Stimulated activated CD4-positive, alpha-beta T cell treated with anti-CD3 and anti-CD28 coated beads, Interleukin-12 subunit alpha, Interleukin-12 subunit beta, amount 100 ng/mL, for 24 hours (primary cell): ENCODE measurements around the gene IQGAP1.
"Not testable (repeated sequence)": the region's sequence is repeated elsewhere in the genome, so short reads cannot be mapped to it uniquely, and the experiment has no call there.

Experiments
- DNase-seq, 2 experiments: peaks; one replicate each; pipeline ENCODE4 v3.0.0-alpha.2; 2020; ENCODE audit warnings: low read depth in 2 of 2

IQGAP1 gene

DNA sequence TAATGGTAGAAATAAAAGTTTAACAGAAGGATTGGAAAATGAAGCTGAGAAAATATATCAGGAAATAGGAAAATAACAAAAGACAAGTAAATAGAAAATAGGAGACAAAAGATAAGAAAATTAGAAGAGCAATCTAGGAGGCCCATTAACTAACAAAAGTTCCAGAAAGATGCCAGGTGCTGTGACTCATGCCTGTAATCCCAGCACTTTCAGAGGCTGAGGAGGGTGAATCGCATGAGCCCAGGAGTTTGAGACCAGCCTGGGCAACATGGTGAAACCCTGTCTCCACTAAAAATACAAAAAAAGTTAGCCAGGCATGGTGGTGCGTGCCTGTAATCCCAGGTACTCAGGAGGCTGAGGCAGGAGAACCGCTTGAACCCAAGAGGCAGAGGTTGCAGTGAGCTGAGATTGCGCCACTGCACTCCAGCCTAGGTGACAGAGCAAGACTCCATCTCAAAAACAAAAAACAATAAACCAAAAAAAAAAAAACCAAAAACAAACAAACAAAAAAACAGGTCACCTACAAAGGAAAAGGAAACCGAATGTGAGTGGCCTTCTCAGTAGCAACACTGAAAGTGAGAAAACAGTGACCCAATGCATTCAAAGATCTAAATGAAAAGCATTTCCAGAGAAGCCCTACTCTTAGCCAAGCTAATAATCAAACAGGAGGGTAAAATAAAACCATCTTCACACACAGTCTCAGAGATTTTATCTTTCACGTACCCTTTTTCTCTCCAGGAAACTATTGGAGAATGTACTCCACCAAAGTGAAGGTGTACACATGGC lies 136.2 kb downstream of the IQGAP1 start:
- not testable (repeated sequence) for DNase-seq

DNA sequence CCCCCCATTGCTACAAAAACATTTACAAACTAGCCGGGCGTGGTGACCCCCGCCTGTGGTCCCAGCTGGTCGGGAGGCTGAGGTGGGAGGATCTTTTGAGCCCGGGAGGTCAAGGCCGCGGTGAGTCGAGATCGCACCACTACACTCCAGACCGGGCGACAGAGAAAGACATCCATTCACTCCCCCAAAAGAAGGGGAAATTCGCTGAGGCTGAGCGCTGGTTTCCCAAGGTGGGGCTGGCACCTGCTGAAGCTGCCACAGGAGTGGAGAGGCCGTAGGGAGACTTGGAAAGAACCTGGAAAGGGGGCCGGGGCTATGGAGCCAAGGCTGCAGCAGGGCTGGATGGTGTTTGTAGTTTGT lies 140.9 kb downstream of the IQGAP1 start:
- no peak for DNase-seq

DNA sequence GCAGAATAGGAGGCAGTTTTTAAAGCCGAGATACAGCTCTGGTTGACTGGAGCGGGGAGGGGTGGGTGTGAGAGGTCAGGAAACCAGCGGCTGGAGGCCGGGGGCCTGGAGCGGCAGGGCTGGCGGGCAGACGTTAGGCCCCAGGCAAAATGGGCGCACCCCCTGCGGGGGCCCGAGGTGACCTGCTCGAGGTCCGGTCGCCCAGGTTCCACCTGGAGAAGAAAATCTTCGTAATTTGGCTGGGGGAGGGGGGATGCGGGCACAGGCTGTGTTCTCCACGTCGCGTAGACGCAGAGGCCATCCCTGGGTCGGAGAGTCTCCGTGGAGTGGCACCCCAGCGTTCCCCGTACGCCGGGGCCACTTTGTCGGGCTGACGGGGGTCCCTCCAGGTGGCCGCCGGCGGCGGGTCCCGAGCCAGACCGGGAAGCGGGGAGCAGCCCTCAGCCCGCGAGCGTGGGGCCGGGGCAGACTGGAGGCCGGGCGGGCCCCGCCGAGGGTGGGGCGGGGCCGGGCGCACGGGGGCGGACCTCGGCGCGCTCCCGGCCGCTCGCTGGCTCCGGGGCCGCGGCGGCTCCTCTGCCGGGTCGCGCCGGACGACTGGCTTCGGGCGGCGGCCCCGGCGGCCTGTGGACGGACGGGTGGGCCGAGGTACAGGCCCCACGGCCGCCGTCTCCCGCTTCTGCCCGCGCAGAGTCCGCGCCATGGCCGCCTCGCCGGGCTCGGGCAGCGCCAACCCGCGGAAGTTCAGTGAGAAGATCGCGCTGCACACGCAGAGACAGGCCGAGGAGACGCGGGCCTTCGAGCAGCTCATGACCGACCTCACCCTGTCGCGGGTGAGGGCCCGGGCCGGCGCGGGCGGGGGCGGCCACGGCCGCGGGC lies 141.6 kb downstream of the IQGAP1 start, which contains the start of gene CRTC3:
Gene CRTC3 (plus strand): TSS at position 553 of the 879 bp plus-strand sequence. CDS start 149 bp downstream, at position 702.
- DNase-seq = peak; percentile 25 to 30

DNA sequence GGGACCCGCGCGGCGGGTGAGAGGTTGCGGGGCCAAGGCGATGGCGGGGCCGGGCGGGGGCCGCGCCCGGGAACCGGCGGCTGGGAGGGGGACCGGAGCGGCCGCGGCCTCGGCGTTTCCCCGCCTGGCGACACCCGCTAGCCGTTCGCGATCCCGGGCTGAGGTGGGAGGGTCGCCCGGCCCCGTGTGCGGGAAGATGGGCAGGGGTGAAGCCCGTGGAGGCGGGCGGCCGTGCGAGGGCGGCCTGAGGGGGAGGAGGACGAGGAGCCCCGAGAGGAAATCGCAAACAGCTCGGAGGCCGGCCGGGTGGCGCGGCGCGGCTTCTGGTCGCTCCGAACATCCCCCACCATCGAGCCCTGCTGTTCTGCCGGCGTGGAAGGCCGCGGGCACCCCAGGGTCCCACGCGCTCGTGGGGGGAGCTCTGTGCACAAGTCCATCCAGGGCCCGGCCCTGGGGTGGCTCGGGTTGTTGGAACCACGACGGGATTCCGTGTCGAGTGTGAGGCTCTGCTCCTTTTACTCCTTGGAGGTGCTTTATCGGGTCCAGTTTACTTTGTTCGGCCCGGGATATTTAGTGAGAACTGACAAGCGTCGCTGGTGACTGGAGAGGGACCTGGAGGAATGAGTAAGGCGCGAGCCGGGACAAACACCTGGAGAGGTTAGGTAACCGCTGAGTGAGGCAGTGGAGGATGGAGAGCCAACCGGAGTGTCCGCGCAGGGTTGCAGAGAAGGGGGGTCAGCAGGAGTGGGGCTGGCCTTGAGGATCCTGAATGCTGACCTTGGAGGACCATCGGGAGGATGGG lies 142.4 kb downstream of the IQGAP1 start:
- DNase-seq = peak; percentile 5 to 42

DNA sequence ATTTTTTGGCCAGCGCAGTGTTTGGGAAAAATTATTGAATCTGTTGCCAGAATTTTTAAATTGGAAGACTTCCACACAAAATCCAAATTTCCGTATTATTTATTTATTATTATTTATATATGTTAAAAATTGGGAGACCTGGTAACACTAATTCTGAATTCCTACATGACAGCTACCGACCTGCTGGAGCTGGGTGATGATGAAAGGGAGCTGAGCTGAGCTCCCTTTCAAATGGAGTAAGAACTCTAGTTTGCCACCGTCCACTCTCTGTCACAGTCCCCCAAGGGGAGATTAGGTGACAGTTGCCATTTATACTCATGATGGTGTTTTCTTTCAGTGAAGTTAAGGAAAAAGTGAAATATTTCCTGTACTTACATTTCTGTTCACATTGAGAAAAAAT lies 143.1 kb downstream of the IQGAP1 start:
- DNase-seq = no peak

DNA sequence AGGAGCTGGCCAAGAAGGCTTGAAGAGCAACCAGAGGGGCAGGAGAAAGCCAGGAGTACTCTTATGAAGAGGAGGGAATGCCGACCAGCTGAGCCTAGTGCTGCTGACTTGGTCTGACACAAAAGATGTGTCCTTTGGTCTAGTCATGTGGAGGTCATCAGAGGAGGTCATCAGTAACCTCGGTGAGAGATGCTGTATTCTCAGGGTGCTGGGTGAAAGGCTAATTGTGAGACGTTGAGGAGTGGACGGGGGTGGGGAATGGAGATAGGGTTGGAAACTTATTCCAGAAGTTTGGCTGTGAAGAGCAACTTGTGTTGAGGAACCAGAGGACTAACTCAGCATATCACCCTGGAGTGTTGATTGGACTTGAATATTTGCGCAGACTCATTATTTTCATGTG lies 147.2 kb downstream of the IQGAP1 start:
- no peak for DNase-seq

DNA sequence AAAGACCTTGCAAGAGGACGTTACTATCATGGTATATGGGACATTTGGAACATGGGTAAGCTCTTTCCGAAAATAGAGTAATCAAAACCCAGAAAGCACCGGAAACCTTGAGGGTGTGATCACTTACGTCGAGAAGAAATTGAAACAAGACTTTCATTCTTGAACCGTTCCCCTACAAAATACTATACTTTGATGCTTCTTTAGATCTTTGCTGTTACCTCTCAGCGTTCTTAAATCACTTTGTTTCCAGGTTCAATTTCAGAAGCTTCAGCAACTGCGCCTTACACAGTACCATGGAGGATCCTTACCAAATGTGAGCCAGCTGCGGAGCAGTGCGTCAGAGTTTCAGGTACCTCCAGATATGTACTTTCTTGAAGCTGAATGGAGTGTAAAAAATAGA lies 151.7 kb downstream of the IQGAP1 start:
- DNase-seq = peak; percentile 17 to 29

DNA sequence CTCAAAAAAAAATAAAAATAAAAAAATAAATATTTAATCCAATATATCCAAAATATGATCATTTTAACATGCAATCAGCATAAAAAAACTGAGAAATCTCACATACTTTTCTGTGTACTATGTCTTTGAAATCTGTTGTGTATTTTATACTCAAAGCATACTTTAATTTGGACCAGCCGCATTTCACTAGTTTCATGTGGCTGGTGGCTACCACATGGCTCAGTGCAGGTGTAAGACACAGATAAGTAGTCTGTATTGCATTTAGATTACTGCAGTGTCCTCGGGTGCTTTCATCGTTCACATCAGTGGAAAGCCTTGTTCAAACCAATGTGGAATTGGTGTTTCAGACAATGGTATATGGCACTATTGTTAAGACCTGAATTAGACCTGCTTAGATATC lies 152.7 kb downstream of the IQGAP1 start:
- no peak for DNase-seq

DNA sequence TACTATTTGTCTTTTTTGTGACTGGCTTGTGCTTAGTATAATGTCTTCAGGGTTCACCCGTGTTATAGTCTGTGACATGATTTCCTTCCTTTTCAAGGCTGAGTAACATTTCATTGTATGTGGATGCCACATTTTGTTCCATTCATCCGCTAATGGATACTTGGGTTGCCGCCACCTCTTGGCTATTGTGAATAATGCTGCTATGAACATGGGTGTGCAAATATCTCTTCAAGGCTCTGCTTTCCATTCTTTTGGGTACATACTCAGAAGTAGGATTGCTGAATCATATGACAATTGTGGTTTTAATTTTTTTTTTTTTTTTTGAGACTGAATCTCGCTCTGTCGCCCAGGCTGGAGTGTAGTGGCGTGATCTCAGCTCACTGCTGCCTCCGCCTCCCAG lies 157.1 kb downstream of the IQGAP1 start:
- no peak for DNase-seq

DNA sequence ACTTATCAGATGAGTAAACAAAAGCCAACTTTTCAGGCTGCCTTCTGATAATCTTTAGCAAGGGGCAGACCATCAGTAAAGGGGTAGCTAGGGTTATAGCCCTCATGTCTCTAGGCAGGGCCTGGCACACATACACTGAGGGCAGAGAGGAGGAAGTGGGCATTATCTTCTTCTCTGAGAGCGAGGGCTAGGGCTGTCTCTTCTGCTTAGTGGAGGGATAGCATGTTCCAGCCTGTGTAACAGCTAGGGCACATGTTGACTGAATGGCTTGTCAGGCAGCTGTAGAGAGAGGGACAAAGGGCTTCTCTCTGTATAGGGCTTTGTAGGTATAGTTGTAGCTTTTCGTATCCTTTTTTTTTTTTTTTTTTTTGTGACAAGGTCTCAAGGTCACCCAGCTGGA lies 159.5 kb downstream of the IQGAP1 start:
- no peak for DNase-seq

DNA sequence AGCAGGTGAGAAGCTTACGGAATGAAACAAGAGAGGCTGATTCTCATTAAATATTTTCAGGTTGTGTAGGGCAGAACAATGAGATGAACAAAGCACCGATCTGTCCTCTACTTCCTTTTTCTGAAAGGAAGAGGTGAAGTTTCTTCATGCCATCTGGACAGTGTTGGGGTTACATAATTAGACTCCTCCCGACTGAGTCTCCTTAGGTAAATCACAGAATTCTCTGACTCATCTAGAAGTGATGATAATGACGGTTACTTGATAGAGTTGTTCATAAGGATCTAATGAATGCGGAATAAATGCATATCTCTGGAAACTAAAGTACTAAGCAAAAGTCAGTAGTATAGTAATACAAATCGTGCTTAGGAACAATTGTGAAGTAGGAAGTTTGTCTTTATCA lies 162.9 kb downstream of the IQGAP1 start:
- no peak for DNase-seq
